ENCODE results near the gene SETD1A.
A peak's percentile ranks its signal among the peaks of the same experiment; 100 is the strongest.
"Not testable (repeated sequence)": the region's sequence is repeated elsewhere in the genome, so short reads cannot be mapped to it uniquely, and the experiment has no call there.

SETD1A gene

DNA sequence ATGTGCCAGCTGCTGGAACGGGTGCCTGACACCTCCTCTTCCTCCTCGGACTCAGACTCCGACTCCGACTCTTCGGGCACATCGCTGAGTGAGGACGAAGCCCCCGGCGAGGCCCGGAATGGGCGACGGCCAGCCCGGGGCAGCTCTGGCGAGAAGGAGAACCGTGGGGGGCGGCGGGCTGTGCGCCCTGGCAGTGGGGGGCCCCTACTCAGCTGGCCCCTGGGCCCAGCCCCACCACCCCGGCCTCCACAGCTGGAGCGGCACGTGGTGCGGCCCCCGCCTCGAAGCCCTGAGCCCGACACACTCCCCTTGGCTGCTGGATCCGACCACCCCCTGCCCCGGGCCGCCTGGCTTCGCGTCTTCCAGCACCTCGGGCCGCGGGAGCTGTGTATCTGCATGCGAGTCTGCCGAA, 27.4 kb upstream of the SETD1A start:
- H3K4me3 ChIP-seq (ENCODE audit: low read depth, low read length) = no peak overlapping the region
- TF ChIP-seq, protein P1, sequence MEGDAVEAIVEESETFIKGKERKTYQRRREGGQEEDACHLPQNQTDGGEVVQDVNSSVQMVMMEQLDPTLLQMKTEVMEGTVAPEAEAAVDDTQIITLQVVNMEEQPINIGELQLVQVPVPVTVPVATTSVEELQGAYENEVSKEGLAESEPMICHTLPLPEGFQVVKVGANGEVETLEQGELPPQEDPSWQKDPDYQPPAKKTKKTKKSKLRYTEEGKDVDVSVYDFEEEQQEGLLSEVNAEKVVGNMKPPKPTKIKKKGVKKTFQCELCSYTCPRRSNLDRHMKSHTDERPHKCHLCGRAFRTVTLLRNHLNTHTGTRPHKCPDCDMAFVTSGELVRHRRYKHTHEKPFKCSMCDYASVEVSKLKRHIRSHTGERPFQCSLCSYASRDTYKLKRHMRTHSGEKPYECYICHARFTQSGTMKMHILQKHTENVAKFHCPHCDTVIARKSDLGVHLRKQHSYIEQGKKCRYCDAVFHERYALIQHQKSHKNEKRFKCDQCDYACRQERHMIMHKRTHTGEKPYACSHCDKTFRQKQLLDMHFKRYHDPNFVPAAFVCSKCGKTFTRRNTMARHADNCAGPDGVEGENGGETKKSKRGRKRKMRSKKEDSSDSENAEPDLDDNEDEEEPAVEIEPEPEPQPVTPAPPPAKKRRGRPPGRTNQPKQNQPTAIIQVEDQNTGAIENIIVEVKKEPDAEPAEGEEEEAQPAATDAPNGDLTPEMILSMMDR (IDR thresholded peaks at IDR 0.05; ENCODE audit: low read depth, low read length) = no peak

DNA sequence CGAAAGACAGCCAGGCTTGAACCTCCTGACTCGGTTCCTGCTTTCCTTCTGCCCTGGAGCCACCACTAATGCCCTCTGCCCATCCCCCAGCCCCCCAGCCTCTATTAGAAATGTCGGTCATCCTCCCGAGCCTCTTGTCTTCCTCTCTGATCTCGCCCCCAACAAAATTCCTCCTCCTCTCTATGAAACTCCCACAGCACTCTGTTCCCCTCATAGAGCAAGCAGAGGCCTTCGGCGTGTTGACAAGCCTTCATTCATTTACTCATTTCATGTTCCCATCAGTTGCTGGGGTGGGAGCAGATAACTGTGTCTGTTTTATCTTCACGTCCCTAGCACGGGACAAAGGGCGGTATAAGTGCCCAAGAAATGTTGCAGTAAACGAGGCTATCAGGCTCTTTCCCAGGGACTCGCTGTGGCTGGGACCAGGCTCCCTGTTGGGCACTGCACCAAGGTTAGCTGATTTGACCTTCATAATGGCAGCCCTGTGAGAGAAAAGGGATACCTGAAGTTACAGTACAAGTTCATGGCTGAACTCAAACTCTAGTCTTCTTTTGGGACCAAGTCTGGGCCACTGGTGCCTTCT, 26.4 kb upstream of the SETD1A start:
- TF ChIP-seq, protein P1 (IDR thresholded peaks at IDR 0.05; ENCODE audit: low read depth, low read length) = no peak
- no peak overlapping the region for H3K4me3 ChIP-seq (ENCODE audit: low read depth, low read length)

DNA sequence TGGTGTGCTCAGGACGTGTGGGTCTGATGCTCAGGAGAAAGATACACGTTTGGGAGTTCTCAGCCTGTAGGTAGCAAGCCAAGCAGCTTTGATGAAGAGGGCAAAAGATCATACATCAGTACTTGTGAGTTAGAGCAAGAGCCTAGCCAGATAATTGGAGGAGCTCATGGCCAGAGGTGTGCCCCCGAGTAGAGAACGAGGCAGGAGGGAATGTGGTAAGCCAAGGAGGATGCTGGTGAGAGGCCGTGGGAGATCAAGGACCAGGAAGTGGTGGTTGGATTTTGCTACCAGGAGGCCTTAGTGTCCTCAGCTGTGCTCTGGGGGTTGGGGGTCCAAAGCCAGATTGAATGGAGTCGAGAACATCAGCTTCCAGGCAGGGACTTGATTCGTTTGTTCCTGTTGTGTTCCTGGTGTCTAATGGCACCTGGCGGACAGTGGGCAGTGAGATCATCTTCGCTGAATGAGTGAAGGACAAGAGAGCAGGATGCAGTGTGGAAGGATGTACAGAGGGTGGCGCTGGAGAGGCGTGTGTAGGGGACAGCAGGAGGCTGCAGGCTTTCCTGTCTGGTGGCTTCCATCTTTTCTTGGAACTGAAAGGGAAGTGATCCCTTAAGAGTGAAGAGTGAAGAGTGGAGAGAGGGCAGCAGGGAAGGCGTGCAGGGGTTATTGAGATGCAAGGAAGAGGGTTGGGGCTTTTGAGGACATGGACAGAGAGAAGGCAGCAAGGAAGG, 22.6 kb upstream of the SETD1A start:
- TF ChIP-seq, protein P1 (IDR thresholded peaks at IDR 0.05; ENCODE audit: low read depth, low read length) = peak; percentile 62
- H3K4me3 ChIP-seq (ENCODE audit: low read depth, low read length) = no peak overlapping the region

DNA sequence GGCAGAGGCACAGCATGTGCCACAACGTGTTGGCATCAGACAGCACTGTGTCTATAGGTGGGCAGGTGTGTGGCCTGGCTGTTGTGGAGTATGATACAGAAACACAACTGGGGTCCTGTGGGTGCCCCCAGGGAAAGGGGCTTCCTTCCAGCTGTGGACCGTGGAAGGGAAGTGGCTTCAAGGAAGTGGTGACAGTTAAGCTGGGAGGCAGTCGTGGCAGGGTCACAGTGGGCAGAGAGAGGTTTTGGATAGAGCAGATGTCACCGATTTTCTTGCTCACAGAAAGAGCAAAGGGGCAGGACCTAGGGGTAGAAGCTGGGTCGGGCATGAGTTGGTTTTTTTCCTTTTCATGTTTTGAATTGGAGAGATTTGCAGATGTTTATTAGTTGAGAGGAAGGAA, 19.9 kb upstream of the SETD1A start:
- no peak overlapping the region for H3K4me3 ChIP-seq (ENCODE audit: low read depth, low read length)
- TF ChIP-seq, protein P1 (IDR thresholded peaks at IDR 0.05; ENCODE audit: low read depth, low read length) = no peak

DNA sequence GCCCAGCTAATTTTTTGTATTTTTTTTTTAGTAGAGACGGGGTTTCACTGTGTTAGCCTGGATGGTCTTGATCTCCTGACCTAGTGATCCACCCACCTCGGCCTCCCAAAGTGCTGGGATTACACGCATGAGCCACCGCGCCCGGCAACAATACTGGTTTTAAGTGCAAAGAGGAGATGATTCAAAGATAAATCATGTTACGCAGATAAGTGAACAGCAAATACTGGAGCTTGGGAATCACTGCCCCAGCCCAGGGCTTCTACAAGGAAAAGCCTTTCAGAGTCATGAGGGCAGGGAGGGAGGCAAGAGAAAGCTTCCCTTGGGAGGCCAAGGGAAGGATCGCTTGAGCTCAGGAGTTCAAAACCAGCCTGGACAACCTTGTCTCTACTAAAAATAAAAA, 18.0 kb upstream of the SETD1A start:
- H3K4me3 ChIP-seq (ENCODE audit: low read depth, low read length) = not testable (repeated sequence)

DNA sequence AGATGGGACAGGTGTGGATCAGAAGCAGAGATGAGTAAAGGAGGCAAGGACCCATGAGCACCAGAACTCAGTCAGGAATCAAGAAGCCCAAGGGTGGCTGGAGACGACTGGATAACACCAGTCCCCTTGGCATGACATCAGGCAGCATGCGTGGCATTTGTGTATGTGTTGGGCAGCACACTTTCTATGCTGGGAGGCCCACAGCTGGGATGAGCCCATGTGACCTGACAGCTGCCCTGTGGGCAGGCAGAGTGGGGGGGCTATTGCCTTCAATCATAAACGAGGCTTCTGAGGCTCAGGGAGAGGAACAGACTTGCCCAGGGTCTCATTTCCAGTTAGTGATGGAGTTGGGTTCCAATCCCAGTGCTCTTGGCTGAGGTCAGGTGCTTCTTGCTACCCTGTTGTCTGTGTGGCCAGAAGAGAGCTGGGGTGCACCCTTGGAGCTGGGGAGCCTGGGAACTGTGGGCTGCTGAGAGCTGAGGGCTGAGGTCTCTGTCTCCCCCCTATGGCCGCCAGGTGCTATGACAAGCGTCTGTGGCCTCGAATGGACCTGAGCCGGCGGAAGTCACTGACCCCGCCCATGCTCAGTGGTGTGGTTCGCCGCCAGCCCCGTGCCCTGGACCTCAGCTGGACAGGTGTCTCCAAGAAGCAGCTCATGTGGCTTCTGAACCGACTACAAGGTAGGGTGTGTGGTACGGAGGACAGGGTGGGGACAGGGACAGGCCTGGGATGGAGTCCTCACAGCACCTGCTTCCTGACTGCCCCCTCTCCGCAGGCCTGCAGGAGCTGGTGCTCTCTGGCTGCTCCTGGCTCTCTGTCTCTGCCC, 15.7 kb upstream of the SETD1A start:
- TF ChIP-seq, protein P1 (IDR thresholded peaks at IDR 0.05; ENCODE audit: low read depth, low read length) = peak; percentile 92
- no peak overlapping the region for H3K4me3 ChIP-seq (ENCODE audit: low read depth, low read length)

DNA sequence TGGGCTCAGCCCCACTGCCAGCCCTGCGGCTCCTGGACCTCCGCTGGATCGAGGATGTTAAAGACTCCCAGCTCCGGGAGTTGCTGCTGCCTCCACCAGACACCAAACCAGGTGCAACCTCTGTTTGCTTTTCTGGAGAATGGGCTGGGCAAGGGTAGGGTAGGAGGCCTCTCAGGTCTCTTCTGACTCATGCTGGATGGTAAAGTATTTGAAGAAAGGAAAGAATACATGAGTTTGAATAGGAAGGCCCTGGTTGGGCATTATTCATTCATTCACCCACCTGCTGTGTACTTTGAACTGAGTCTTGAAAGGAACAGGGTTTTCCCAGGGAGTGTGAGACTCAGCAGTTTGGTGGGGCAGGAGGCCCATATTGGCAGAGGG, 15.1 kb upstream of the SETD1A start:
- TF ChIP-seq, protein P1 (IDR thresholded peaks at IDR 0.05; ENCODE audit: low read depth, low read length) = no peak
- no peak overlapping the region for H3K4me3 ChIP-seq (ENCODE audit: low read depth, low read length)

Data from WI38 (cell line).